ENCODE measurements around the gene NRF1. TPM values are rescaled to one million over a fixed set of nuclear protein-coding genes. Genes with fewer than 3 reads are reported as not detected.

Gene NRF1
- total and polyA plus RNA-seq, 10 donors, result 6.7 to 27.9 (median 20.9) TPM

DNA sequence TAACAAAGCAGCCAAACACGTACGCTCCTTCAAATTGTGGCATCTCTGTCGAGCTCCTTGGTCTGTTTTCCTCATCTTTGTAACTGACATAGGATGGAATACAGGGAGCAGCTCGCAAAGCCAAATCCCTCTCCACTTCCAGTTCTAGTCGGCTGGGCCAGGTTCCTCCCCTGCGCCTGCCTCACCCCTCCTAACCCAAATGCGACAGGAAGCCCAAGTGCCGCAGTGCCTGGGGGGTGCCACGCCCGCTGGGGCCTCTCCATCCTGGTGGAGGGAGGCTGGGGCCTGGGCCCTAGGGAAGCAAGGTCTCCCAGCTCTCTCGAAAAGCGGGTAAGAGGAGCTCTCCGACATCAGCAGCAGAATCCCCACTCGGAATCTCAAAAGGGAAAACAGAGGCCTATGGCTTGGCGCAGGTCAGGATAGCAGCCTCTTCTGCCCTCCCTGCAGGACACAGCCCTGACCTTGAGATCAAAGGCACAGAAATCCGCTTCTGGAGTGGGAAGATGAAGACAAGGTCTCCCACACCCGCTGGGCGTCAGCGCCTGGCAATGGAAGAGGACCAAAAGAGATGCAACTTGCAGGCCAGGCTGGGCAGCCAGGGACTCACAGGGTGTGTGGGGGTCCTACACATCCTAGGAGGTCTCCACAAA lies 165.8 kb downstream of the NRF1 start:
- intact Hi-C loops (cut with DNase I; ENCODE audit: low total_unique reads), result no loop called here
- Histone ChIP-seq H3K36me3 (no peaks in the 10 kb centered on the region), H3K9me3 (no peaks in the 10 kb centered on the region), H3K27me3 (replicated peaks in 1 of 7) (peaks cover 21 to 82% (median 67%) of the 10 kb centered on the region in 7 donors), H3K27ac (no peak overlapping the region), H3K4me1 (peaks cover 39 to 55% (median 42%) of the 10 kb centered on the region in 6 donors), H3K4me3 (no peak overlapping the region)
- WGBS, 5 donors, result 26 to 43% (median 30%) methylated on average over 12 to 19 of the region's 19 CpGs
- TF ChIP-seq POLR2A (IDR thresholded peaks at IDR 0.05) (no peak), POLR2AphosphoS5 (IDR thresholded peaks at IDR 0.05) (no peak)
- TF ChIP-seq, protein P1, sequence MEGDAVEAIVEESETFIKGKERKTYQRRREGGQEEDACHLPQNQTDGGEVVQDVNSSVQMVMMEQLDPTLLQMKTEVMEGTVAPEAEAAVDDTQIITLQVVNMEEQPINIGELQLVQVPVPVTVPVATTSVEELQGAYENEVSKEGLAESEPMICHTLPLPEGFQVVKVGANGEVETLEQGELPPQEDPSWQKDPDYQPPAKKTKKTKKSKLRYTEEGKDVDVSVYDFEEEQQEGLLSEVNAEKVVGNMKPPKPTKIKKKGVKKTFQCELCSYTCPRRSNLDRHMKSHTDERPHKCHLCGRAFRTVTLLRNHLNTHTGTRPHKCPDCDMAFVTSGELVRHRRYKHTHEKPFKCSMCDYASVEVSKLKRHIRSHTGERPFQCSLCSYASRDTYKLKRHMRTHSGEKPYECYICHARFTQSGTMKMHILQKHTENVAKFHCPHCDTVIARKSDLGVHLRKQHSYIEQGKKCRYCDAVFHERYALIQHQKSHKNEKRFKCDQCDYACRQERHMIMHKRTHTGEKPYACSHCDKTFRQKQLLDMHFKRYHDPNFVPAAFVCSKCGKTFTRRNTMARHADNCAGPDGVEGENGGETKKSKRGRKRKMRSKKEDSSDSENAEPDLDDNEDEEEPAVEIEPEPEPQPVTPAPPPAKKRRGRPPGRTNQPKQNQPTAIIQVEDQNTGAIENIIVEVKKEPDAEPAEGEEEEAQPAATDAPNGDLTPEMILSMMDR (IDR thresholded peaks at IDR 0.05 in 8 of 11, conservative IDR thresholded peaks at IDR 0.05 in 3 of 11), result no peak
- no peak for DNase-seq

- TF ChIP-seq POLR2AphosphoS5 (IDR thresholded peaks at IDR 0.05), result peak in 1 of 3 donors; percentile 2
- TF ChIP-seq, protein P1 (IDR thresholded peaks at IDR 0.05 in 8 of 11, conservative IDR thresholded peaks at IDR 0.05 in 3 of 11), result no peak
- 11 to 27% (median 13%) methylated on average over 30 to 45 of the region's 45 CpGs for WGBS, 5 donors
- Histone ChIP-seq H3K9me3 (no peaks in the 10 kb centered on the region), H3K27me3 (replicated peaks in 1 of 7) (peaks cover 24 to 86% (median 75%) of the 10 kb centered on the region in 7 donors), H3K36me3 (no peaks in the 10 kb centered on the region), H3K27ac (no peak overlapping the region), H3K4me1 (peaks cover 40 to 64% (median 51%) of the 10 kb centered on the region in 6 donors), H3K4me3 (peak overlapping the region in 6 of 8 donors; percentile 56 to 79 (median 67))
- DNase-seq, result no peak
- intact Hi-C loops (cut with DNase I; ENCODE audit: low total_unique reads), result no loop called here
Observed at GRCh38 chr7:129777993-129778769, 166.7 kb downstream of the NRF1 start.

GRCh38 chr7:129778770-129779601 lies 167.5 kb downstream of the NRF1 start:
- Histone ChIP-seq H3K27me3 (replicated peaks in 1 of 7) (peaks cover 27 to 94% (median 83%) of the 10 kb centered on the region in 7 donors), H3K9me3 (no peaks in the 10 kb centered on the region), H3K27ac (peak overlapping the region in 1 of 8 donors; percentile 72), H3K36me3 (no peaks in the 10 kb centered on the region), H3K4me3 (peak overlapping the region; percentile 40 to 79 (median 62)), H3K4me1 (peaks cover 44 to 72% (median 58%) of the 10 kb centered on the region in 6 donors)
- WGBS, 5 donors, result 2 to 5% (median 2%) methylated on average over 22 to 84 of the region's 84 CpGs
- TF ChIP-seq POLR2A (IDR thresholded peaks at IDR 0.05) (no peak), POLR2AphosphoS5 (IDR thresholded peaks at IDR 0.05) (peak in 1 of 3 donors; percentile 32)
- no peak for DNase-seq
- intact Hi-C loops (cut with DNase I; ENCODE audit: low total_unique reads), result no loop called here

GRCh38 chr7:129779602-129780256 lies 168.2 kb downstream of the NRF1 start:
- 0 to 1% (median 1%) methylated on average over 37 to 76 of the region's 76 CpGs for WGBS, 5 donors
- DNase-seq, result peak; percentile 81
- no peaks in the 10 kb centered on the region for H3K36me3 ChIP-seq
- TF ChIP-seq POLR2AphosphoS5 (IDR thresholded peaks at IDR 0.05) (peak in 1 of 3 donors; percentile 28), POLR2A (IDR thresholded peaks at IDR 0.05) (no peak)
- intact Hi-C loops (cut with DNase I; ENCODE audit: low total_unique reads), result no loop called here
- H3K9me3 ChIP-seq, result no peaks in the 10 kb centered on the region
- peaks cover 30 to 100% (median 90%) of the 10 kb centered on the region in 7 donors for H3K27me3 ChIP-seq (replicated peaks in 1 of 7)
- peak overlapping the region in 1 of 8 donors; percentile 72 for H3K27ac ChIP-seq
- H3K4me1 ChIP-seq, result peaks cover 47 to 79% (median 64%) of the 10 kb centered on the region in 6 donors
- H3K4me3 ChIP-seq, result peak overlapping the region; percentile 40 to 79 (median 62)
